Hepatocyte (in vitro differentiated cells): ENCODE results near the gene MDH1B. TPM values are rescaled to one million over a fixed set of nuclear protein-coding genes. Genes with fewer than 3 reads are reported as not detected.

Source experiments
- DNase-seq: peaks from one replicate; pipeline ENCODE4 v3.0.0-alpha.2; 2016; ENCODE audit warnings: low spot score
- H2AFZ ChIP-seq: fragments of 200-600 bp; sonication (generic); 2 replicates; pipeline ENCODE4 v1.6.0; 2016; ENCODE audit warnings: antibody characterized with exemption, mild to moderate bottlenecking
- H3K27ac ChIP-seq: fragments of 200-600 bp; sonication (generic); 2 replicates; pipeline ENCODE4 v1.5.1; 2016; ENCODE audit warnings: mild to moderate bottlenecking
- H3K27me3 ChIP-seq: fragments of 200-600 bp; sonication (generic); 2 replicates; pipeline ENCODE4 v1.6.1; 2016
- H3K36me3 ChIP-seq: fragments of 200-600 bp; sonication (generic); replicated peaks from 2 replicates; pipeline ENCODE4 v1.5.1; 2016; ENCODE audit warnings: low read depth; ENCODE audit not compliant: insufficient read depth
- H3K4me1 ChIP-seq: fragments of 200-600 bp; sonication (generic); 2 replicates; pipeline ENCODE4 v1.5.1; 2016; ENCODE audit warnings: mild to moderate bottlenecking, moderate library complexity; ENCODE audit not compliant: insufficient read depth
- H3K4me2 ChIP-seq: fragments of 200-600 bp; sonication (generic); 2 replicates; pipeline ENCODE4 v1.6.0; 2016
- H3K4me3 ChIP-seq: fragments of 200-600 bp; sonication (generic); 2 replicates; pipeline ENCODE4 v1.5.1; 2016; ENCODE audit warnings: mild to moderate bottlenecking
- H3K79me2 ChIP-seq: fragments of 200-600 bp; sonication (generic); 2 replicates; pipeline ENCODE4 v1.6.0; 2017; ENCODE audit warnings: mild to moderate bottlenecking
- H3K9me2 ChIP-seq: fragments of 200-600 bp; sonication (generic); replicated peaks from 2 replicates; pipeline ENCODE4 v1.6.0; 2017; ENCODE audit warnings: mild to moderate bottlenecking; ENCODE audit not compliant: insufficient read depth
- H3K9me3 ChIP-seq: fragments of 200-600 bp; sonication (generic); 2 replicates; pipeline ENCODE4 v1.5.1; 2016; ENCODE audit warnings: low read depth, mild to moderate bottlenecking
- H4K20me1 ChIP-seq: fragments of 200-600 bp; sonication (generic); 2 replicates; pipeline ENCODE4 v1.6.0; 2016; ENCODE audit warnings: mild to moderate bottlenecking; ENCODE audit not compliant: insufficient read depth, poor library complexity, severe bottlenecking
- EZH2 ChIP-seq: fragments of 200-600 bp; sonication (generic); IDR thresholded peaks from 2 replicates; pipeline ENCODE4 v1.6.1; 2016; ENCODE audit warnings: antibody characterized with exemption, mild to moderate bottlenecking, borderline replicate concordance
- EZH2phosphoT487 ChIP-seq: fragments of 200-600 bp; sonication (generic); IDR thresholded peaks from one replicate; pipeline ENCODE4 v1.6.1; 2018; ENCODE audit warnings: antibody characterized with exemption, mild to moderate bottlenecking, low read depth, moderate library complexity; ENCODE audit not compliant: unreplicated experiment, severe bottlenecking
- WGBS: methylation state at CpG from one replicate; pipeline ENCODE4 v1.1.6; 2016; ENCODE audit warnings: low lambda C conversion rate; ENCODE audit errors: missing lambda C conversion rate; 5-methylcytosine and 5-hydroxymethylcytosine counted together
- polyA plus RNA-seq: library from polyadenylated mRNA; unstranded; fragments of >200 nt; fragmentation: Nextera tagmentation; extraction: Ambion mirVana; gene quantifications from 2 replicates; pipeline ENCODE4 v1.2.1, GENCODE V29; 2016
- total RNA-seq: library from RNA; depleted of rRNA; stranded (reverse); fragments of >200 nt; gene quantifications from 2 replicates; pipeline ENCODE4 v1.2.3, GENCODE V29; 2014
- TF ChIP-seq, protein P1 (sequence below): fragments of 200-600 bp; sonication (generic); IDR thresholded peaks from 2 replicates; pipeline ENCODE4 v1.5.1; 2016; ENCODE audit warnings: antibody characterized with exemption, mild to moderate bottlenecking; ENCODE audit not compliant: poor library complexity

MDH1B gene
- total and polyA plus RNA-seq, 2 experiments from 2014 or later, result 0.07 to 0.35 TPM

DNA sequence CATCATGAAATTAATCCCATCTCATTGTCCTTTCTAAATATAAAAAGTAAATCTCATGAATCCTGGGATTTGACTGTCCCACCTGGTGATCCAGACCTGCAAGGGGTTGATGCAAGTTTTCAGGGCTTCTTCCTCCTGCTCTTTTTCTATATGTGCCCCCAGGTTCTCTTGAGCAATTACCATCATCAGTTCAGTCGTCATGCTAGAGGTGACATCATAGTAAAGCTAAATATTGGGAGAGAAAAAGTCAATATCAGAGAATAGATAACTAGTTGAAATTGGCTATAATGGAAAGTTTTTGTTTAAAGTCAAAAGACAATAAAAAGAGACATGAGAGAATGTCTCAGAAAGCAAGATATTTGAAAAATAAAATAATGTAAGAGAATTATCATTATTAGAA is 8.3 kb downstream of the MDH1B start:
- no peak for DNase-seq
- WGBS, result 37% methylated on average over 1 of the region's 1 CpG
- Histone ChIP-seq H3K4me3 (no peak overlapping the region), H3K4me2 (no peak overlapping the region), H3K9me2 (no peaks in the 10 kb centered on the region), H3K9me3 (no peaks in the 10 kb centered on the region), H3K27ac (no peak overlapping the region), H3K4me1 (no peaks in the 10 kb centered on the region), H3K36me3 (no peaks in the 10 kb centered on the region), H4K20me1 (no peaks in the 10 kb centered on the region), H2AFZ (no peak overlapping the region), H3K79me2 (no peaks in the 10 kb centered on the region), H3K27me3 (peaks cover 9% of the 10 kb centered on the region)
- TF ChIP-seq, protein P1, sequence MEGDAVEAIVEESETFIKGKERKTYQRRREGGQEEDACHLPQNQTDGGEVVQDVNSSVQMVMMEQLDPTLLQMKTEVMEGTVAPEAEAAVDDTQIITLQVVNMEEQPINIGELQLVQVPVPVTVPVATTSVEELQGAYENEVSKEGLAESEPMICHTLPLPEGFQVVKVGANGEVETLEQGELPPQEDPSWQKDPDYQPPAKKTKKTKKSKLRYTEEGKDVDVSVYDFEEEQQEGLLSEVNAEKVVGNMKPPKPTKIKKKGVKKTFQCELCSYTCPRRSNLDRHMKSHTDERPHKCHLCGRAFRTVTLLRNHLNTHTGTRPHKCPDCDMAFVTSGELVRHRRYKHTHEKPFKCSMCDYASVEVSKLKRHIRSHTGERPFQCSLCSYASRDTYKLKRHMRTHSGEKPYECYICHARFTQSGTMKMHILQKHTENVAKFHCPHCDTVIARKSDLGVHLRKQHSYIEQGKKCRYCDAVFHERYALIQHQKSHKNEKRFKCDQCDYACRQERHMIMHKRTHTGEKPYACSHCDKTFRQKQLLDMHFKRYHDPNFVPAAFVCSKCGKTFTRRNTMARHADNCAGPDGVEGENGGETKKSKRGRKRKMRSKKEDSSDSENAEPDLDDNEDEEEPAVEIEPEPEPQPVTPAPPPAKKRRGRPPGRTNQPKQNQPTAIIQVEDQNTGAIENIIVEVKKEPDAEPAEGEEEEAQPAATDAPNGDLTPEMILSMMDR, result no peak
- TF ChIP-seq EZH2phosphoT487 (no peak), EZH2 (no peak)

DNA sequence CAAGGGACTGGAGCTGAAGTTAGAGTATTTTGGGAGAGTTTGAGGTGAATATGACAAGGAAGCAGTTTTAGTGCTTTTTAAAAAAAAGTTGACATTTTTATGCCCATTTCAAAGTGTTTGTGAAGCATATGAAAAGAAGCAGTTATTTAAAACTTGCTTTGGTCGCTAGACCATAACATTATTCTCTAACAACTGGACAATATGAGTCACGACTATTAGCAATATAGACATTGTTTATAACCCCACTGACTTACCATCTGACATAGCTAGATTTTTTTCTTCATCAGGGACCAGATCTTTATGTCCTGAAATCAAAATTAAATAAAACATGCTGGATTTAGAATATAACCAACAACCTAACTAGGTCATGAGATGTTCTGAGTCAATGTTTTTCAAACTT is 24.3 kb downstream of the MDH1B start:
- no peak overlapping the region for H2AFZ ChIP-seq
- no peaks in the 10 kb centered on the region for H3K9me2 ChIP-seq
- TF ChIP-seq EZH2phosphoT487 (no peak), EZH2 (no peak)
- TF ChIP-seq, protein P1, result no peak
- no peak overlapping the region for H3K4me2 ChIP-seq
- H3K36me3 ChIP-seq, result no peaks in the 10 kb centered on the region
- no peaks in the 10 kb centered on the region for H3K27me3 ChIP-seq
- no peaks in the 10 kb centered on the region for H3K79me2 ChIP-seq
- no peak for DNase-seq
- no peak overlapping the region for H3K27ac ChIP-seq
- H3K4me1 ChIP-seq, result no peaks in the 10 kb centered on the region
- H3K4me3 ChIP-seq, result no peak overlapping the region
- no peaks in the 10 kb centered on the region for H4K20me1 ChIP-seq
- 40% methylated on average over 2 of the region's 2 CpGs for WGBS
- no peaks in the 10 kb centered on the region for H3K9me3 ChIP-seq

DNA sequence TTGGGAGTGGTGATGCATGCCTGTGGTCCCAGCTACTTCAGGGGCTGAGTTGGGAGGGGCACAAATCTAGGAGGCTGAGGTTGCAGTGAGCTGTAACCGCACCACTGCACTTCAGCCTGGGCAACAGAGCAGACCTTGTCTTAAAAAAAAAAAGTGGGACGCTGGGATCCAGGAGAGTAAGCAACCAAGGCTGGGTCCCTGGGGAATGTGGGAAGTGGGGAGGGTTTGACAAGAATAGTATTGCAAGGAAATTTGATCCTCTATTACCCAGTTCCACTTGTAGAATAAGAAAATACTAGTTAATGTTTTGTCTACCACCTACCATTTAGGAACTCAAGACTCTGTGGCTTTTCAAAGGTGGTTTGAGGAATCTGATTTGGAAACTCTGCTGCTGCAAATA is 25.9 kb downstream of the MDH1B start:
- no peaks in the 10 kb centered on the region for H3K36me3 ChIP-seq
- no peak for DNase-seq
- no peak overlapping the region for H3K4me2 ChIP-seq
- 66% methylated on average over 2 of the region's 2 CpGs for WGBS
- no peaks in the 10 kb centered on the region for H4K20me1 ChIP-seq
- no peaks in the 10 kb centered on the region for H3K9me2 ChIP-seq
- no peaks in the 10 kb centered on the region for H3K9me3 ChIP-seq
- H3K27me3 ChIP-seq, result no peaks in the 10 kb centered on the region
- no peaks in the 10 kb centered on the region for H3K79me2 ChIP-seq
- no peaks in the 10 kb centered on the region for H3K4me1 ChIP-seq
- no peak overlapping the region for H2AFZ ChIP-seq
- TF ChIP-seq EZH2phosphoT487 (no peak), EZH2 (no peak)
- TF ChIP-seq, protein P1, result no peak
- H3K4me3 ChIP-seq, result no peak overlapping the region
- no peak overlapping the region for H3K27ac ChIP-seq

DNA sequence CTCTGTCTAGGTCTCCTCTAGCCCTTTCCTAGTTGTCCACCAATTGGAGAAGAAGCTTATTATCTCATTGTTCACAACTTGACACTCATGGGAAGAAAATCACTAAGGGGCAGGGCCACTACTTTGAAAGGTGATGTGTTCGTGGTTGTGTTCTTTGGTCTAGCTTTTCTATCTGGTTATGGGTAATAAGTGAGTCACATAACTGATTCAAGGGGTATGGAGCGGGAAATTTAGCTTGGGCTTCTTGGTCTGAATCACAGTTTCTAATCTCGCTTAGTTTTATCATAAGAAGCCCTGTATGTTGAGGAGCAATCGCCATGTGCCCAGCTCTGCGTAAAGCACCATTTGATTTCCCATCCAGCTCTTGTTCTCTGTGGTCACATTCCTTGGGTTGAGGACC is 28.2 kb downstream of the MDH1B start:
- 86% methylated on average over 5 of the region's 5 CpGs for WGBS
- no peaks in the 10 kb centered on the region for H4K20me1 ChIP-seq

More for the DNA sequence above, 28.2 kb downstream of the MDH1B start:
- H3K27me3 ChIP-seq, result no peaks in the 10 kb centered on the region
- DNase-seq, result no peak
- no peaks in the 10 kb centered on the region for H3K4me1 ChIP-seq
- H3K36me3 ChIP-seq, result no peaks in the 10 kb centered on the region
- no peaks in the 10 kb centered on the region for H3K9me2 ChIP-seq
- H3K4me2 ChIP-seq, result no peak overlapping the region
- no peak overlapping the region for H2AFZ ChIP-seq
- H3K27ac ChIP-seq, result no peak overlapping the region
- TF ChIP-seq EZH2 (no peak), EZH2phosphoT487 (no peak)
- TF ChIP-seq, protein P1, result no peak
- no peaks in the 10 kb centered on the region for H3K79me2 ChIP-seq
- H3K4me3 ChIP-seq, result no peak overlapping the region
- H3K9me3 ChIP-seq, result no peaks in the 10 kb centered on the region
